NB4 (cell line): ENCODE measurements around the gene RPS21.

Source experiments
- POLR2A ChIP-seq: IDR thresholded peaks from 2 replicates; pipeline ENCODE4 v1.6.1; 2011; ENCODE audit warnings: mild to moderate bottlenecking; ENCODE audit not compliant: insufficient read length; ENCODE audit errors: extremely low read depth
- TF ChIP-seq, protein P1 (sequence below): IDR thresholded peaks from one replicate; pipeline ENCODE4 v1.5.1; 2012; ENCODE audit warnings: low read depth, low read length
- TF ChIP-seq, protein P2 (sequence below): IDR thresholded peaks from 2 replicates; pipeline ENCODE4 v1.6.1; 2011; ENCODE audit warnings: low read depth, low read length

DNA sequence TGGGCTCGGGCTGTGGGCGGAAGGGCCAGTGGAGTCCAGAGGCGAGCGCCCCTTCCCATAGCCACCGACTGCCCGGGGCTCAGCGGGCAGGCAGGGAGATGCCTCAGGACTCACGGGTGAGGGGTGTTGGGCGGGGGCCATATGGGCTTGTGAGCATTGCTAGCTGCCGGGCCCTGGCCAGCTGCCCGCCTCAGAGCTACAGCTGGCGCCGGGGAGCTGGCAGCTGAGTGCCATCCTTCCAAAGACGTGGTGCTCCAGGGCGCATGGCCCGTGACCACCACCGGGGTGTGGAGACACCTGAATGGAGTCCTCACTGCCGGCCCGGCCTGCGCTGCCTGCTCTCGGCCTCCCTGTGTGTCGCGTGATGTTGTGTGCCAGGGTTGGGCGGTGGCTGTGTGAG is 51.0 kb downstream of the RPS21 start:
- TF ChIP-seq, protein P1, sequence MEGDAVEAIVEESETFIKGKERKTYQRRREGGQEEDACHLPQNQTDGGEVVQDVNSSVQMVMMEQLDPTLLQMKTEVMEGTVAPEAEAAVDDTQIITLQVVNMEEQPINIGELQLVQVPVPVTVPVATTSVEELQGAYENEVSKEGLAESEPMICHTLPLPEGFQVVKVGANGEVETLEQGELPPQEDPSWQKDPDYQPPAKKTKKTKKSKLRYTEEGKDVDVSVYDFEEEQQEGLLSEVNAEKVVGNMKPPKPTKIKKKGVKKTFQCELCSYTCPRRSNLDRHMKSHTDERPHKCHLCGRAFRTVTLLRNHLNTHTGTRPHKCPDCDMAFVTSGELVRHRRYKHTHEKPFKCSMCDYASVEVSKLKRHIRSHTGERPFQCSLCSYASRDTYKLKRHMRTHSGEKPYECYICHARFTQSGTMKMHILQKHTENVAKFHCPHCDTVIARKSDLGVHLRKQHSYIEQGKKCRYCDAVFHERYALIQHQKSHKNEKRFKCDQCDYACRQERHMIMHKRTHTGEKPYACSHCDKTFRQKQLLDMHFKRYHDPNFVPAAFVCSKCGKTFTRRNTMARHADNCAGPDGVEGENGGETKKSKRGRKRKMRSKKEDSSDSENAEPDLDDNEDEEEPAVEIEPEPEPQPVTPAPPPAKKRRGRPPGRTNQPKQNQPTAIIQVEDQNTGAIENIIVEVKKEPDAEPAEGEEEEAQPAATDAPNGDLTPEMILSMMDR: no peak
- no peak for TF ChIP-seq POLR2A
- TF ChIP-seq, protein P2, sequence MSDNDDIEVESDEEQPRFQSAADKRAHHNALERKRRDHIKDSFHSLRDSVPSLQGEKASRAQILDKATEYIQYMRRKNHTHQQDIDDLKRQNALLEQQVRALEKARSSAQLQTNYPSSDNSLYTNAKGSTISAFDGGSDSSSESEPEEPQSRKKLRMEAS: no peak
